Pancreas (tissue), 10 donors: Measurements from ENCODE around the gene L3MBTL2. TPM values are rescaled to one million over a fixed set of nuclear protein-coding genes. Genes with fewer than 3 reads are reported as not detected.

Experiments used
- ATAC-seq, 4 donors: fragments of 200-7000 bp; cut with Tn5 transposase; one replicate each; pipeline versions ENCODE4 v1.8.0 to v1.9.1; 2020; ENCODE audit warnings: mild to moderate bottlenecking in 4 of 4, moderate library complexity in 4 of 4
- DNase-seq, 6 donors: peaks; one replicate each; pipeline ENCODE4 v3.0.0-alpha.2; 2020
- FAIRE-seq: peaks from 2 replicates; lab custom pipeline; 2012; peaks lifted over from hg19 to GRCh38; lab: Jason Lieb, UNC
- H3K27ac ChIP-seq, 4 donors: fragments of 200-600 bp; sonication (generic); 1 replicate in 3 of 4; 2 replicates in 1 of 4; pipeline versions ENCODE4 v1.5.0 to v1.8.0; 2020
- H3K27me3 ChIP-seq, 4 donors: fragments of 200-600 bp; one replicate each; pipeline ENCODE4 v1.8.0; 2021
- H3K36me3 ChIP-seq, 3 donors: fragments of 200-600 bp; sonication (generic) in 1 of 3; one replicate each; pipeline versions ENCODE4 v1.5.0 to v1.8.0; 2020 to 2021
- H3K4me1 ChIP-seq, 3 donors: fragments of 200-600 bp; one replicate each; pipeline ENCODE4 v1.8.0; 2021
- H3K4me3 ChIP-seq, 4 donors: fragments of 200-600 bp; sonication (generic) in 2 of 4; one replicate each; pipeline versions ENCODE4 v1.5.0 to v1.8.0; 2020 to 2021
- H3K9me3 ChIP-seq, 4 donors: fragments of 200-600 bp; one replicate each; pipeline ENCODE4 v1.8.0; 2021
- WGBS, 2 donors: extraction: QIAGEN DNeasy Blood & Tissue Kit; methylation state at CpG; one replicate each; pipeline ENCODE4 v1.1.7; 2013; 5-methylcytosine and 5-hydroxymethylcytosine counted together
- intact Hi-C, 3 donors: fragments of 100-400 bp; cut with DNase I; formaldehyde crosslinking; loops; one replicate each; pipeline versions ENCODE4 v1.11.1 to v1.14.2; 2022
- polyA plus RNA-seq, 2 donors: library from polyadenylated mRNA; stranded (reverse); fragments of 200-250 nt; gene quantifications; one replicate each; pipeline ENCODE4 v1.2.3, GENCODE V29; 2013
- total RNA-seq, 6 donors: library from RNA; stranded (reverse); fragmentation: NEBNext Ultra II Directional in 4 of 6; extraction: Animal tissue kit (Norgen Biotek cat#: 25700) in 4 of 6; gene quantifications; one replicate each; pipeline versions ENCODE4 v1.2.1 to v1.2.4, GENCODE V29; 2021 to 2023
- TF ChIP-seq, protein P1 (sequence below), 4 donors: fragments of 200-600 bp; sonication (generic) in 3 of 4; IDR thresholded peaks; one replicate each; pipeline versions ENCODE4 v1.5.0 to v1.8.0; 2021; ENCODE audit warnings: antibody characterized with exemption in 4 of 4
- donor health status: healthy with polysubstance abuse.
- donor health status: DM: no; HTN: no; CAD: no; lungs with moderate emphysema.
- donor health status: DM: no; HTN: no; CAD: no.
- donor health status: control.
- donor health status: control.
- donor health status: Bipolar disorder and iron deficiency.
- donor health status: DM: yes; HTN: yes; CAD: no.
- donor health status: DM: no; HTN: no; CAD: no.
- donor health status: DM: no; HTN: no; CAD: no.
- donor health status: DM: yes; HTN: yes; CAD: no.

L3MBTL2 gene
- total and polyA plus RNA-seq, 8 donors, result 7.9 to 15.9 (median 9.8) TPM

DNA sequence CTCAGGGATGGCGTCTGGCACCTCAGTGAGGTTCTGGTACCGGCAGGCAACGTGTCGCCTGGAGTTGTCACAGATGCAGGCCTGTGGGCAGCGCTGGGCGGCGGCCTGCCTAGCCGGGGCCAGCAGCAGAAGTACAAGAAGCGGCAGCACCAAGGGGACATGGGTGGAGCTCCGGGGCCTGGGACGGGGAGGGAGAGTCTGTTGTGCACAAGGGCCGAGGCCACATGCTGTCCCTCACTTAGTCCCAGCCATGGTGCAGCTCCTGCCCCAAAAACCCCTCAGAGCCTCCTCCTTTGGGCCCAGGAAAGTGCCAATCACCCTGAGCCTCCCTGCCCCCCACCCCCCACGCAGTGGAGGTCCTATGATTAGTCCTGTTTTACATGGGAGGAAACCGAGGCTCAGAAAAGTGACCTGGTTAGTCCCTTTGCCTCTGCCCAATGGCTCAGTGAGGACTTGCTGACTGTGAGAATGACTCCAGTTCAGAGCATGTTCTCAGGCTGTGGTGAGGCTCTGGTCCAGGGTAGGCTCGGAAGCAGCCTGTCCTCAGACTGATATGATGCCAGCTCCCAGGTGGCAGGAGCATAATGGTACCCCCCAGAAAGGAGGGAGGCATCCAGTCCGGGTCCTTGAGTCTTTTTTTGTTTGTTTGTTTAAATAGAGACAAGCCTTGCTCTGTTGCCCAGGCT, 34.5 kb downstream of the L3MBTL2 start:
- no peak for ATAC-seq
- H3K27me3 ChIP-seq, result no peaks in the 10 kb centered on the region
- FAIRE-seq, result no peak
- H3K27ac ChIP-seq, result no peak overlapping the region
- H3K4me1 ChIP-seq, result peaks cover 5 to 10% (median 8%) of the 10 kb centered on the region in 3 donors
- no peak for DNase-seq
- H3K36me3 ChIP-seq, result no peaks in the 10 kb centered on the region
- TF ChIP-seq, protein P1, sequence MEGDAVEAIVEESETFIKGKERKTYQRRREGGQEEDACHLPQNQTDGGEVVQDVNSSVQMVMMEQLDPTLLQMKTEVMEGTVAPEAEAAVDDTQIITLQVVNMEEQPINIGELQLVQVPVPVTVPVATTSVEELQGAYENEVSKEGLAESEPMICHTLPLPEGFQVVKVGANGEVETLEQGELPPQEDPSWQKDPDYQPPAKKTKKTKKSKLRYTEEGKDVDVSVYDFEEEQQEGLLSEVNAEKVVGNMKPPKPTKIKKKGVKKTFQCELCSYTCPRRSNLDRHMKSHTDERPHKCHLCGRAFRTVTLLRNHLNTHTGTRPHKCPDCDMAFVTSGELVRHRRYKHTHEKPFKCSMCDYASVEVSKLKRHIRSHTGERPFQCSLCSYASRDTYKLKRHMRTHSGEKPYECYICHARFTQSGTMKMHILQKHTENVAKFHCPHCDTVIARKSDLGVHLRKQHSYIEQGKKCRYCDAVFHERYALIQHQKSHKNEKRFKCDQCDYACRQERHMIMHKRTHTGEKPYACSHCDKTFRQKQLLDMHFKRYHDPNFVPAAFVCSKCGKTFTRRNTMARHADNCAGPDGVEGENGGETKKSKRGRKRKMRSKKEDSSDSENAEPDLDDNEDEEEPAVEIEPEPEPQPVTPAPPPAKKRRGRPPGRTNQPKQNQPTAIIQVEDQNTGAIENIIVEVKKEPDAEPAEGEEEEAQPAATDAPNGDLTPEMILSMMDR (IDR thresholded peaks at IDR 0.05), result no peak
- intact Hi-C loops, result loop anchor here in 2 of 3 donors (10.0 kb wide), 1 partner anchor 315 kb away; no protein-coding TSS in a partner anchor
- no peaks in the 10 kb centered on the region for H3K9me3 ChIP-seq
- H3K4me3 ChIP-seq, result no peak overlapping the region
- WGBS, 2 donors, result 77 to 80% methylated on average over 16 of the region's 16 CpGs

- intact Hi-C loops, result no loop called here
- Histone ChIP-seq H3K9me3 (no peaks in the 10 kb centered on the region), H3K27ac (no peak within 1 kb of the TSS), H3K27me3 (no peaks in the 10 kb centered on the region), H3K4me1 (peaks cover 5 to 10% (median 8%) of the 10 kb centered on the region in 3 donors), H3K4me3 (no peak within 1 kb of the TSS), H3K36me3 (no peaks in the 10 kb centered on the region)
- DNase-seq (peak in 2 of 6 donors; percentile 26 to 80), FAIRE-seq (no peak), ATAC-seq (no peak)
- TF ChIP-seq, protein P1 (IDR thresholded peaks at IDR 0.05), result no peak
- 45 to 59% methylated on average over 24 of the region's 24 CpGs for WGBS, 2 donors
These were observed 35.4 kb downstream of the L3MBTL2 start, which contains the start of gene CHADL for GRCh38 chr22:41240377-41241132. Gene CHADL, minus strand, starts transcription at chr22:41240931. Its CDS starts 50 bp downstream, at chr22:41240881.

- TF ChIP-seq, protein P1 (IDR thresholded peaks at IDR 0.05), result no peak
- no peak overlapping the region for H3K4me3 ChIP-seq
- H3K27me3 ChIP-seq, result no peaks in the 10 kb centered on the region
- FAIRE-seq, result no peak
- H3K9me3 ChIP-seq, result no peaks in the 10 kb centered on the region
- H3K27ac ChIP-seq, result no peak overlapping the region
- no peak for ATAC-seq
- WGBS, 2 donors, result 81 to 83% methylated on average over 7 of the region's 7 CpGs
- H3K36me3 ChIP-seq, result peaks cover 0 to 4% (median 0%) of the 10 kb centered on the region in 3 donors
- DNase-seq, result no peak
- H3K4me1 ChIP-seq, result peaks cover 5 to 10% (median 8%) of the 10 kb centered on the region in 3 donors
- intact Hi-C loops, result no loop called here
These were observed 36.1 kb downstream of the L3MBTL2 start for GRCh38 chr22:41241133-41241676.

- FAIRE-seq (no peak), DNase-seq (no peak), ATAC-seq (no peak)
- no peaks in the 10 kb centered on the region for H3K27me3 ChIP-seq
- WGBS, 2 donors, result 95 to 96% methylated on average over 18 of the region's 18 CpGs
- intact Hi-C loops, result no loop called here
- H3K36me3 ChIP-seq, result peaks cover 0 to 7% (median 0%) of the 10 kb centered on the region in 3 donors
- no peak overlapping the region for H3K4me3 ChIP-seq
- H3K4me1 ChIP-seq, result no peaks in the 10 kb centered on the region
- H3K9me3 ChIP-seq, result no peaks in the 10 kb centered on the region
- no peak overlapping the region for H3K27ac ChIP-seq
- TF ChIP-seq, protein P1 (IDR thresholded peaks at IDR 0.05), result no peak
These were observed 37.4 kb downstream of the L3MBTL2 start for GRCh38 chr22:41242396-41243117.
